A172 (cell line): Measurements from ENCODE around the gene HRH2. TPM values are rescaled to one million over a fixed set of nuclear protein-coding genes. Genes with fewer than 3 reads are reported as not detected.
"Not testable (repeated sequence)": the region's sequence is repeated elsewhere in the genome, so short reads cannot be mapped to it uniquely, and the experiment has no call there.

Experiments
- DNase-seq: peaks from one replicate; pipeline ENCODE4 v3.0.0-alpha.2; 2015; ENCODE audit warnings: low spot score
- total RNA-seq: library from RNA; depleted of rRNA; stranded (reverse); fragments of >200 nt; shearing (Covaris generic); gene quantifications from 2 replicates; pipeline ENCODE4 v1.2.3, GENCODE V29; 2014

The HRH2 gene
- total RNA-seq, 1 experiment from 2014 or later: 0.88 TPM

DNA sequence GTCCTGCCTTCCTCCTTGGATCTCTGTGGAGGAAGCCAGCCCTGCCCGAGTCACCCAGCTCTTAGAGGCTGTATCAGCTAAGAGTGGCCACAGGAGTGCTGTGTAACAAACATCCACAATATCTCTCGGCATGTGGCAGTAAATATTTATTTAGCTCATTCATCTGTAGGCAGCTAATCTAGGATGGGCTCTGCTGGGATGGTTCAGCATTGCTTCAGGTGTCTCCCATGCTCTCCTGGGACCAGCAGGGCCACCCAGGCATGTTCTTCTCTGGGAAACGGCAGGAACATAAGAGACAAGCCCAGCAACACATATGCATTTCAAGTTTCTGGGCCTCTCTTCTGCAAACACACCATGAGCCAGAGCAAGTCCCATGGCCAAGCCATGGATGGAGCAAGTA lies 56.1 kb downstream of the HRH2 start:
- no peak for DNase-seq

DNA sequence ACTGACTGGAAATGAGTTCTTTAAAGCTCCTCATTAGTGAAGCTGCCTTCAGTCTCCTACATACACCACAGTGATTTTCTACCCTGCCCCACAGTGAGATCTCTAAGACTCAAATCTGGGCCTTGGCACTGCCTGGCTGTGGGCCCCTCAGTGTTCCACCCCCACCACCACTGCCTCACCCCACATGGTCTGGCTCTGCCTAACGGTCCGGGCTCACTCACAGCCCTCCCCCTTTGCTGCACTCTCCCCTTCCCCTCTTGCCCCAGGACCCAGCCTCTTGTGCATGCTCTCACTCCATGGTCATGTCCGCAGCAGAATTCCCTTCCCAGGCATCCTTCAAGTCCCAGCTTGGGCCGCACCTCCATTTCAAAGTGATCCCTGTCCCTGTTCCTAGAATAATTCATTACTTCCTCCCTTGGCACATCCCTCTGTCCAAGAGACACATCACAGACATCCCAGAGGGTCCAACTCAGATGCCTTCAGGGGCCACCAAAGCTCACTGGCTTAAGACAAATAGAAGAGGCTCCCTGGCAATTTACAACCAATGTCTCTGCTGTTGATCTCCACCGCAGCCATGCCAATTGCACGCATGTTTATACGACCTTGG lies 56.7 kb downstream of the HRH2 start:
- DNase-seq: no peak

- no peak for DNase-seq
These were observed 58.0 kb downstream of the HRH2 start for GRCh38 chr5:175715627-175716522.

DNA sequence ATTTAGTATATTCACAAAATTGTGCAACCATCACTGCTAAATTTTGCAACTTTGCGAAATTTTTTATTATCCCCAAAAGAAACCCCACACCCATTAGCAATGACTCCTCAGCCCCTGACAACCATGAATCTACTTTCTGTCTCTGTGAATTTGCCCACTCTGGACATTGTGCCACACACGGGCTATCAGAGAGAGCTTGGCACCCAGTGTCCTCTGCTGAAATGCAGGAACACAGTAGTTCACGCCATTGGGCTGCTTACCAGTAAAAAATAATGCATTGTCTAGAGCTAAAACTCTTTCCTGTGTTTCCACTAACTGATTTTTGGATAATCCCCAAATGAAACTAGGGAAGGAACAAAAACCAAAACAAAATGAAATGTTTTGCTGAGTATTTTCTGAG lies 60.0 kb downstream of the HRH2 start:
- DNase-seq: no peak

- peak; percentile 42 for DNase-seq
These were observed 60.7 kb downstream of the HRH2 start for GRCh38 chr5:175718401-175719108.

GRCh38 chr5:175719109-175719432 lies 61.2 kb downstream of the HRH2 start:
- DNase-seq: not testable (repeated sequence)

DNA sequence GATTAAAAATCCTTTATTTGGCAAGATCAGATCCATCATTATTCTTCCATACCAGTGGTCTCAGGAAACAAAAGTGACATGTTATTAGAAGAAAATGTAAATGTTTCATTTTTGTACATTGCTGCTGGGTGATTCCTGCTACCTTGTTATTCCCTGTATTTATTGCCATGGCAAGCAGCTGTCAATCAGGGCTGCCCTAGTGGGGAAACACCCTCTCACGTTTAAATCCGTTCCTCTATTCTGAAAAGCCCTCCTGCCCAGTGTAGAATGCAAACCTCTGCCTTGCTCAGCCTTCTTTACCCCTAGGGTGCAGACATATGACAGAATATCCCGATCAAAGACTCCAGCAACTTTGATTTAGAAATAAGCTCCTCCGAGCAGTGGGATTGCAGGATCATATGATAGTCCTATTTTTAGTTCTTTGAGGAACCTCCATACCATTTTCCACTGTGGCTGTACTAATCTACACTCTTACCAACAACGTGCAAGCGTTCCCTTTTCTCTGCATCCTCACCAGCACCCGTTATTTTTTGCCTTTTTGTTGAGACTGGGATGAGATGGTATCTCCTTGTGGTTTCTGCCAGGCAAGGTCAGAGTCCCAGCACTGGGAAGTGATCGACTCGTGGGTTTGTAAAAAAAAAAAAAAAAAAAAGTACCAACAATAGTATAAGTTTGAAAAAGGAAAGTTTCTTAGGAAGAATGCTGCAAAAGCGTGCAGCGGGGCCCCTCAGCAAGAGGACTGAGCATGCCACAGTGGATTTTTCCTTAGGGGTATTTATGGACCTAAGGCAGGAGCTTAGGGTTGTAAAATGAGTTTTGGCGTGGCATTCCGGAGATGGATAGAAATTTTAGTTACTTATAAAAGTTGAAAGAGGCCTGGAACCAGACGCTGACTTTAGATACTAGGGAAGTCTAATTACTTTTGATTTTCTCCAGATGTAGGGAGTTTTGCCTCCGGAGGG lies 66.7 kb downstream of the HRH2 start:
- DNase-seq: no peak

DNA sequence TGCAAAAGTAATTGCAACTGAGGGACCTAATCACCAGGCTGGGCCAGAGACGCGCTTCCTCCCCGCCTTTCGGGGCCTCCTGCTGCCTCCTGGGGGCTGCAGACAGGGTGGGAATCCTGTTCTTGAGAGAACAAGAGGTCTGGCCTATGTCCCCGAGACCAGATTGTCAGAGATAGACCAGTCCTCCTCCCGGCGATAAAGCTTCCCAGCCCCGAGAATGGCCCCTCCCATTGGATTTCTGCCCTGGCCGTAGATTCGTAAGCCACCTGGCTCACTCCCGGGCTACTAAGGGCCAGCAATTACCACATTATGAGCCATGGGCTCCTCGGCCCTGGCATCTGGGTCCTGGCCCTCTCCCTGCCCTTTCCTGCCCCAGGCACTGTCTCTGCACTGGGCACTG lies 70.4 kb downstream of the HRH2 start:
- no peak for DNase-seq

DNA sequence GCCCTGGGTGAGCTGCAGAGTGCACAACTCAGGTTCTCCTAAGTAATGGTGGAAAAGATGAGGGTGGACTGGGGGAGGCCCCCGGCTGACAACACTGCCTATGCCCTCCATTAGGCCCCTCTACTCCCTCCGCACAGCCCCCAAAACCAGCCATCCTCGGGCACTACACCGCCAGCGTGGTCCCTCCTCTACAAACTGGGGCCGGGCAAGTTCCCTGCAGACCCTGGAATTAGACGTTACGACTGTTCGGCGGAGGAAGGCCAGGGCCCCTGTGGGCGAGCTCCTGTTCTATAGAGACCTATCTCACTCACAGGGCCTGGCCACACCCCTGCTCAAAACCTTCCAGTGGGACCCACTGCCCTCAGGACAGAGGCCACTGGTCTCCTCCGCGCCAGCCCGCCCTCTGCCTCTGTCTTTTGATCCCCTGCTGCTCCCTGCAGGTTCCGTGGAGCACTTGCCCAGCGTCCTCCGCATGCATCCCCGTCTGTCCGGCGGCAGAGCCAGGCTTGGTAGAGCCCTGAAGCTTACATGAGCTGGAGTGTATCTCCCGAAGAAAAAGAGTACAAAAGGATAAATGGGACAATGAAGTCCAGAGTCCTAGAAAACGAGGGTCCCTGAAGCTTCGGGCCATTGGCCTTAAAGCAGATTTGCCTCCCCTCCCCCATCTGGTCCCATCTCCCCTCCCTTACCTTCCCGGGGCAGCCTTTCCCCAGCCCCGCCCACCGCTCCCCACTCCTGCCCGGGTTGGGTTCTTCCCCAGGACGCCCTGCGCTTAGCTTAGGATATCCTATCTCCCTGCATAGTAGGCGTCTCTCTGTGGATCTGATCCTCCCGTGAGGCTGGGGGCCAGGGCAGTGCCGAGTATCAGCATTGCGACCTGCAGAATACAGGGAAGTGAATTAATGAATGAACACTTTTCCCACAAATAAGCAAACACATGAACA lies 71.3 kb downstream of the HRH2 start:
- DNase-seq: no peak

- DNase-seq: peak; percentile 90
These were observed 72.0 kb downstream of the HRH2 start for GRCh38 chr5:175729829-175730277.

DNA sequence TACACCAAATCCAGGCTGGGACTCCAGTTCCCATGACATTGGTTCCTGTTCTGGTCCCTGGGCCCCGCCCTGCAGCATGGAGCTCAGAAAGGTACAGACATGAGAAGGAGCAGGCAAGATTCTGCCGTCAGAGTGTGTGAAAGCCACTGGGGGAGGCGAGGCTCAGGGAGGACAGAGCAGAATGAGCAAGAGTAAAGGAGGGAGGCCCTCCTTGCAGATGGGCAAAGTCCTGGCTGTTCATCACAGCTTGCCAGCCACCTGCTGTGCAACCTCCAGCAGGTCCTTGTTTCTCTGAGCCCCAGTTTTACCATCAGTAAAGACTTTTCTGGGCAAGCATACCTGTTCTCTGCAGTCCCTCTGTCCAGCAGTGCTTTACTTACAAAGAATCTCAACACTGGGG lies 73.3 kb downstream of the HRH2 start:
- no peak for DNase-seq

GRCh38 chr5:175731756-175732465 lies 74.0 kb downstream of the HRH2 start:
- no peak for DNase-seq

- no peak for DNase-seq
These were observed 75.1 kb downstream of the HRH2 start for GRCh38 chr5:175733017-175733416.

DNA sequence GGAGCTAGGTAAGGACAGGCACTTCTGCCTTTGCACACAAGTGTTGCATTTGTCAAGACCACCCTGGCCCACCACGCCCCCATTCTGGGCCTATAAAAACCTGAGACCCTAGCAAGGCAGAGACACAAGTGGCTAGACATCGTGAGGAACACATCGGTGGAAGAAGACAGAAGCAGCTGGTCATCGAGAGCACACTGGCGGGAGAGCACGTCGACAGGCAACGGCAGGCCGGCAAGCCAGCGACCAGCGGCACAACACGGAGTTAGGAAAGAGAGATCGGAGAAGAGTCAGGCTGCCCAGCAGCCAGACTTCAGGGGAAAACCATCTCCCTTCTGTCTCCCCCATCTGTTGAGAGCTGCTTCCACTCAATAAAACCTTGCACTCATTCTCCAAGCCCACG lies 76.1 kb downstream of the HRH2 start:
- DNase-seq: no peak

DNA sequence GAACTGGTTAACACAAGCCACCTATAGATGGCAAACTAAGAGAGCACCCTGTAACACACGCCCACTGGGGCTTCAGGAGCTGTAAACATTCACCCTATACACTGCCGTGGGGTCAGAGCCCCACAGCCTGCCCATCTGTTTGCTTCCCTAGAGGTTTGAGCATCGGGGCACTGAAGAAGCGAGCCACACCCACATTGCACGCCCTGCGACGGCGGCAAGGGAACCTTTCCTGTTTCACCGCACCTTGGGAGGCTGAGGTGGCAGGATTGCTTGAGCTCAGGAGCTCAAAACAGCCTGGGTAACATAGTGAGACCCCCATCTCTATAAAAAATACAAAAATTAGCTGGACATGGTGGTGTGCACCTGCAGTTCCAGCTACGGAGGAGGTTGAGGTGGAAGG lies 76.6 kb downstream of the HRH2 start:
- DNase-seq: no peak

DNA sequence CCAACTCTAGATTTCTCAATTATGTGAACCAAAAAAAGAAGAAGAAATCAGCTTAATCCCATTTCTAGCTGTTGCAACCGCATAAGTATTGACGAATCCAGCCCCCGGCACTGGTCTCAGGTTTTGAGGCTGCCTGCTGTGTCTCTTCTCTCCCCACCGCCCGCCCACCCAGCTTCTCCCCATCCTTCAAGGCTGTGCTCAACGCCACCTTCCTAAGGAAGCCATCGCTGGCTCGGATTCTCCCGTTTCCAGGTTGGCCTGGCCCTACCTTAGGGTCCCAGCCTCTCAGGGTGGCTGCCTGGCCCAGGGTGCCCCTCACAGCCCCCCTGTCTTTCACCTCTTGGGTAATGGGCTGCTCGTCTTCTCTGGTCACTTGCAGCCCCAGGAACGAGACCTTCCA lies 77.8 kb downstream of the HRH2 start:
- DNase-seq: no peak

DNA sequence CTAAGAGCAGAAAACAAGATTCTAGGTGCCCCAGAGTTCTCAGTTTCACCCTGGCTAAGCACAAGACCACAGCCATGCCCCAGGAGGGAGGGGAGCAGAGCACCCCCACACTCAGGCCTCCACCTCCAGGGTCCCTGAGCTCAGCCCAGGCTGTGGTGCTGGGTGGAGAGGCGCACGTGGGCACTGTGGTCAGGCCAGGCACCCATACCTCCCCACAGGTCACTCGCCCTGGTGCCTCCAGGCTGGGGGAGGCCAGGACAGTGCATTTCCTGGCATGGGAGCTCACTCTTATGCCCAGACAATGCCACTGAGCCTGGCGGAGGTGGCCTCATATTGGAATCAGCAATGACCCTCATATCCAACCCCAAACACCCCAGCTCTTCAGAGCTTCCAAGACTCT lies 78.8 kb downstream of the HRH2 start:
- no peak for DNase-seq

DNA sequence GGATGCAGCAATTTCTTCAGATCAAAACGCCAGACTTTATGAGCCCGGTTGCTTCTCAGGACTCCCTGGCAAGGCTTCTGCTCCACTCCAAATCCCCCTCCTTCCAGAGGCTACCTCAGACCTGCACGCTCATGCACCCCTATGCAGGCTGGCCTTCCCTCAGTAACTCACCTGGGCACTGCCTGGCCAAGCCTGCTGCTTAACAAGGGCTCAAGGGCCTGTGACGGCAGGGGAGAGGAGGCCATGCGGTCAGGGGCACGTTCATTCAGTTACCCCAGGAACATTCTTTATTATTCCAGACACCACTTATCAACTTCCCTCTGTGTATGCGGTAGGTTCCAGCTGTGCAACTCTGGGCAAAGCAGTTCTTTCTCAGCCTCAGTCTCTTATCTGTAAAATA lies 79.6 kb downstream of the HRH2 start:
- no peak for DNase-seq

DNA sequence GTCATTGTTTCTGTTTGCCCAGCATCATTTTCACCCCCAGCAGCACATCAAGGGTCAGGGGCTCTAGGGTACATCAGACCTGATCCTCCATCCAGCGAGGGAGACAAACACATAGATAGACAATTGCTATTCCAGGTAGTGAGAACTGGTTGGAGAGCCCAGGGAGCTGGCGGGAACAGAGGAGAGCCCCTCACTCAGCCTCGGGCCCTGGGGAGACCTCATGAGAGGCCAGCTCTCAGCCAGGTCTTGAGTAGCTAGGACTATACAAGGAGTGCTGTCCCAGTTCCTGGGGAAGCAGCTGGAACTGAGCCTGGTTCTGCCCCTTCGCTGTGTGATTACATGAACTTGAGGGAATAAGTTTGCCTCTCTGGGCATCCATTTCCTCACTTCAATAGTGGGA lies 80.3 kb downstream of the HRH2 start:
- DNase-seq: no peak

- DNase-seq: no peak
These were observed 80.8 kb downstream of the HRH2 start for GRCh38 chr5:175738602-175739133.
